ENCODE measurements around the gene SZT2.

Gene SZT2

GRCh38 chr1:43426221-43426620 lies 36.5 kb downstream of the SZT2 start:
- no peak for DNase-seq

GRCh38 chr1:43427524-43427923 lies 37.8 kb downstream of the SZT2 start:
- peak; percentile 55 for DNase-seq

GRCh38 chr1:43427941-43428340 lies 38.2 kb downstream of the SZT2 start:
- no peak for DNase-seq

GRCh38 chr1:43430831-43431230 lies 41.1 kb downstream of the SZT2 start:
- no peak for DNase-seq

GRCh38 chr1:43431676-43432075 lies 42.0 kb downstream of the SZT2 start:
- DNase-seq: no peak

GRCh38 chr1:43432171-43432860 lies 42.6 kb downstream of the SZT2 start:
- DNase-seq: no peak

- DNase-seq: no peak
Observed at GRCh38 chr1:43432907-43433306, 43.2 kb downstream of the SZT2 start.

- DNase-seq: no peak
Observed at GRCh38 chr1:43434256-43434655, 44.6 kb downstream of the SZT2 start.

GRCh38 chr1:43435146-43436145 lies 45.7 kb downstream of the SZT2 start:
- no peak for DNase-seq

- no peak for DNase-seq
Observed at GRCh38 chr1:43436371-43436770, 46.7 kb downstream of the SZT2 start.

GRCh38 chr1:43437031-43437973 lies 47.6 kb downstream of the SZT2 start:
- DNase-seq: no peak

GRCh38 chr1:43438006-43438405 lies 48.3 kb downstream of the SZT2 start:
- DNase-seq: no peak

GRCh38 chr1:43438576-43438952 lies 48.9 kb downstream of the SZT2 start:
- no peak for DNase-seq

- no peak for DNase-seq
Observed at GRCh38 chr1:43438953-43439581, 49.4 kb downstream of the SZT2 start.

- no peak for DNase-seq
Observed at GRCh38 chr1:43439781-43440180, 50.1 kb downstream of the SZT2 start.

GRCh38 chr1:43440358-43440757 lies 50.7 kb downstream of the SZT2 start:
- peak; percentile 73 for DNase-seq

- DNase-seq: no peak
Observed at GRCh38 chr1:43441166-43441893, 51.6 kb downstream of the SZT2 start.

- DNase-seq: no peak
Observed at GRCh38 chr1:43441894-43442637, 52.4 kb downstream of the SZT2 start.

- DNase-seq: no peak
Observed at GRCh38 chr1:43442756-43443155, 53.1 kb downstream of the SZT2 start.

- no peak for DNase-seq
Observed at GRCh38 chr1:43443197-43443946, 53.7 kb downstream of the SZT2 start.

Data from NCI-H2029 (cell line).